Hepatocyte (in vitro differentiated cells): ENCODE results near the gene PDZD11.

Experiments
- CTCF ChIP-seq: fragments of 200-600 bp; sonication (generic); IDR thresholded peaks from 2 replicates; pipeline ENCODE4 v1.5.1; 2016; ENCODE audit warnings: antibody characterized with exemption, mild to moderate bottlenecking; ENCODE audit not compliant: poor library complexity
- EZH2 ChIP-seq: fragments of 200-600 bp; sonication (generic); IDR thresholded peaks from 2 replicates; pipeline ENCODE4 v1.6.1; 2016; ENCODE audit warnings: antibody characterized with exemption, mild to moderate bottlenecking, borderline replicate concordance

- TF ChIP-seq CTCF (no peak), EZH2 (no peak)
Measured at GRCh38 chrX:70257423-70258288, 32.1 kb downstream of the PDZD11 start.
